ENCODE measurements around the gene GLI1. TPM values are rescaled to one million over a fixed set of nuclear protein-coding genes. Genes with fewer than 3 reads are reported as not detected.
A peak's percentile ranks its signal among the peaks of the same experiment; 100 is the strongest.

Gene GLI1
- polyA plus RNA-seq, 1 donor = 7.3 TPM

GRCh38 chr12:57475271-57476161 lies 15.9 kb downstream of the GLI1 start:
- Histone ChIP-seq H3K36me3 (ENCODE audit: control insufficient read depth, insufficient read depth, low read length) (no peaks in the 10 kb centered on the region), H3K4me3 (ENCODE audit: low read length) (peak overlapping the region; percentile 34), H3K4me1 (ENCODE audit: control insufficient read depth, insufficient read depth, low read length) (peaks cover 24% of the 10 kb centered on the region), H3K27me3 (ENCODE audit: control insufficient read depth, insufficient read depth, low read length) (peaks cover 63% of the 10 kb centered on the region), H3K27ac (ENCODE audit: low read length) (no peak overlapping the region), H3K9me3 (ENCODE audit: control insufficient read depth, low read depth, low read length) (no peaks in the 10 kb centered on the region)
- peak in 1 of 2 donors; percentile 78 for DNase-seq
- no CpG with 5 or more reads among the region's 84 CpGs for WGBS (ENCODE audit: insufficient coverage, low lambda C conversion rate)

GRCh38 chr12:57476162-57476992 lies 16.8 kb downstream of the GLI1 start:
- H3K36me3 ChIP-seq (ENCODE audit: control insufficient read depth, insufficient read depth, low read length) = no peaks in the 10 kb centered on the region
- peak overlapping the region; percentile 34 for H3K4me3 ChIP-seq (ENCODE audit: low read length)
- peak in 1 of 2 donors; percentile 53 for DNase-seq
- WGBS (ENCODE audit: insufficient coverage, low lambda C conversion rate) = no CpG with 5 or more reads among the region's 29 CpGs
- H3K27me3 ChIP-seq (ENCODE audit: control insufficient read depth, insufficient read depth, low read length) = peaks cover 64% of the 10 kb centered on the region
- no peak overlapping the region for H3K27ac ChIP-seq (ENCODE audit: low read length)
- H3K9me3 ChIP-seq (ENCODE audit: control insufficient read depth, low read depth, low read length) = no peaks in the 10 kb centered on the region
- peaks cover 16% of the 10 kb centered on the region for H3K4me1 ChIP-seq (ENCODE audit: control insufficient read depth, insufficient read depth, low read length)

- Histone ChIP-seq H3K9me3 (ENCODE audit: control insufficient read depth, low read depth, low read length) (no peaks in the 10 kb centered on the region), H3K4me1 (ENCODE audit: control insufficient read depth, insufficient read depth, low read length) (peaks cover 10% of the 10 kb centered on the region), H3K4me3 (ENCODE audit: low read length) (peak overlapping the region; percentile 3), H3K27me3 (ENCODE audit: control insufficient read depth, insufficient read depth, low read length) (peaks cover 68% of the 10 kb centered on the region), H3K36me3 (ENCODE audit: control insufficient read depth, insufficient read depth, low read length) (no peaks in the 10 kb centered on the region), H3K27ac (ENCODE audit: low read length) (no peak overlapping the region)
- no peak for DNase-seq
- no CpG with 5 or more reads among the region's 15 CpGs for WGBS (ENCODE audit: insufficient coverage, low lambda C conversion rate)
Observed at GRCh38 chr12:57476993-57477709, 17.6 kb downstream of the GLI1 start.

- Histone ChIP-seq H3K27me3 (ENCODE audit: control insufficient read depth, insufficient read depth, low read length) (peaks cover 68% of the 10 kb centered on the region), H3K4me3 (ENCODE audit: low read length) (peak overlapping the region; percentile 3), H3K27ac (ENCODE audit: low read length) (no peak overlapping the region), H3K9me3 (ENCODE audit: control insufficient read depth, low read depth, low read length) (no peaks in the 10 kb centered on the region), H3K4me1 (ENCODE audit: control insufficient read depth, insufficient read depth, low read length) (peaks cover 10% of the 10 kb centered on the region), H3K36me3 (ENCODE audit: control insufficient read depth, insufficient read depth, low read length) (no peaks in the 10 kb centered on the region)
- DNase-seq = peak in 1 of 2 donors; percentile 6
- no CpG with 5 or more reads among the region's 12 CpGs for WGBS (ENCODE audit: insufficient coverage, low lambda C conversion rate)
Observed at GRCh38 chr12:57477710-57478681, 18.4 kb downstream of the GLI1 start.

- H3K27me3 ChIP-seq (ENCODE audit: control insufficient read depth, insufficient read depth, low read length) = peaks cover 63% of the 10 kb centered on the region
- H3K4me3 ChIP-seq (ENCODE audit: low read length) = no peak overlapping the region
- H3K36me3 ChIP-seq (ENCODE audit: control insufficient read depth, insufficient read depth, low read length) = no peaks in the 10 kb centered on the region
- H3K9me3 ChIP-seq (ENCODE audit: control insufficient read depth, low read depth, low read length) = no peaks in the 10 kb centered on the region
- H3K4me1 ChIP-seq (ENCODE audit: control insufficient read depth, insufficient read depth, low read length) = peaks cover 10% of the 10 kb centered on the region
- DNase-seq = no peak
- no peak overlapping the region for H3K27ac ChIP-seq (ENCODE audit: low read length)
- whole genome bisulfite sequencing (ENCODE audit: insufficient coverage, low lambda C conversion rate) = no CpG with 5 or more reads among the region's 10 CpGs
Observed at GRCh38 chr12:57479043-57479375, 19.4 kb downstream of the GLI1 start.

GRCh38 chr12:57479376-57480115 lies 20.0 kb downstream of the GLI1 start, which contains the start of gene ARHGAP9:
TSS of gene ARHGAP9 (minus strand) at chr12:57479866. CDS start at chr12:57479406, 460 bp downstream.
- Histone ChIP-seq H3K27me3 (ENCODE audit: control insufficient read depth, insufficient read depth, low read length) (peaks cover 58% of the 10 kb centered on the region), H3K27ac (ENCODE audit: low read length) (no peak within 1 kb of the TSS), H3K4me3 (ENCODE audit: low read length) (peak within 1 kb of the TSS; percentile 3), H3K36me3 (ENCODE audit: control insufficient read depth, insufficient read depth, low read length) (no peaks in the 10 kb centered on the region), H3K9me3 (ENCODE audit: control insufficient read depth, low read depth, low read length) (no peaks in the 10 kb centered on the region), H3K4me1 (ENCODE audit: control insufficient read depth, insufficient read depth, low read length) (peaks cover 10% of the 10 kb centered on the region)
- DNase-seq = no peak
- WGBS (ENCODE audit: insufficient coverage, low lambda C conversion rate) = 94% methylated on average over 2 of the region's 6 CpGs

GRCh38 chr12:57481671-57482070 lies 22.1 kb downstream of the GLI1 start:
- DNase-seq = no peak
- Histone ChIP-seq H3K27me3 (ENCODE audit: control insufficient read depth, insufficient read depth, low read length) (peaks cover 36% of the 10 kb centered on the region), H3K4me3 (ENCODE audit: low read length) (no peak overlapping the region), H3K36me3 (ENCODE audit: control insufficient read depth, insufficient read depth, low read length) (no peaks in the 10 kb centered on the region), H3K27ac (ENCODE audit: low read length) (no peak overlapping the region), H3K4me1 (ENCODE audit: control insufficient read depth, insufficient read depth, low read length) (no peaks in the 10 kb centered on the region), H3K9me3 (ENCODE audit: control insufficient read depth, low read depth, low read length) (no peaks in the 10 kb centered on the region)
- no CpG with 5 or more reads among the region's 1 CpG for WGBS (ENCODE audit: insufficient coverage, low lambda C conversion rate)

GRCh38 chr12:57483466-57483865 lies 23.9 kb downstream of the GLI1 start:
- no peak for DNase-seq
- H3K4me1 ChIP-seq (ENCODE audit: control insufficient read depth, insufficient read depth, low read length) = no peaks in the 10 kb centered on the region
- no peak overlapping the region for H3K27ac ChIP-seq (ENCODE audit: low read length)
- no peak overlapping the region for H3K4me3 ChIP-seq (ENCODE audit: low read length)
- 60% methylated on average over 1 of the region's 5 CpGs for WGBS (ENCODE audit: insufficient coverage, low lambda C conversion rate)
- H3K9me3 ChIP-seq (ENCODE audit: control insufficient read depth, low read depth, low read length) = no peaks in the 10 kb centered on the region
- peaks cover 18% of the 10 kb centered on the region for H3K27me3 ChIP-seq (ENCODE audit: control insufficient read depth, insufficient read depth, low read length)
- H3K36me3 ChIP-seq (ENCODE audit: control insufficient read depth, insufficient read depth, low read length) = no peaks in the 10 kb centered on the region

- peaks cover 12% of the 10 kb centered on the region for H3K36me3 ChIP-seq (ENCODE audit: control insufficient read depth, insufficient read depth, low read length)
- no peak for DNase-seq
- H3K4me3 ChIP-seq (ENCODE audit: low read length) = no peak overlapping the region
- H3K9me3 ChIP-seq (ENCODE audit: control insufficient read depth, low read depth, low read length) = no peaks in the 10 kb centered on the region
- H3K27me3 ChIP-seq (ENCODE audit: control insufficient read depth, insufficient read depth, low read length) = peaks cover 7% of the 10 kb centered on the region
- H3K27ac ChIP-seq (ENCODE audit: low read length) = no peak overlapping the region
- peaks cover 5% of the 10 kb centered on the region for H3K4me1 ChIP-seq (ENCODE audit: control insufficient read depth, insufficient read depth, low read length)
Observed at GRCh38 chr12:57485695-57486094, 26.1 kb downstream of the GLI1 start.
